ENCODE measurements around the gene NME4.
"Not testable (repeated sequence)": the region's sequence is repeated elsewhere in the genome, so short reads cannot be mapped to it uniquely, and the experiment has no call there.

The NME4 gene

DNA sequence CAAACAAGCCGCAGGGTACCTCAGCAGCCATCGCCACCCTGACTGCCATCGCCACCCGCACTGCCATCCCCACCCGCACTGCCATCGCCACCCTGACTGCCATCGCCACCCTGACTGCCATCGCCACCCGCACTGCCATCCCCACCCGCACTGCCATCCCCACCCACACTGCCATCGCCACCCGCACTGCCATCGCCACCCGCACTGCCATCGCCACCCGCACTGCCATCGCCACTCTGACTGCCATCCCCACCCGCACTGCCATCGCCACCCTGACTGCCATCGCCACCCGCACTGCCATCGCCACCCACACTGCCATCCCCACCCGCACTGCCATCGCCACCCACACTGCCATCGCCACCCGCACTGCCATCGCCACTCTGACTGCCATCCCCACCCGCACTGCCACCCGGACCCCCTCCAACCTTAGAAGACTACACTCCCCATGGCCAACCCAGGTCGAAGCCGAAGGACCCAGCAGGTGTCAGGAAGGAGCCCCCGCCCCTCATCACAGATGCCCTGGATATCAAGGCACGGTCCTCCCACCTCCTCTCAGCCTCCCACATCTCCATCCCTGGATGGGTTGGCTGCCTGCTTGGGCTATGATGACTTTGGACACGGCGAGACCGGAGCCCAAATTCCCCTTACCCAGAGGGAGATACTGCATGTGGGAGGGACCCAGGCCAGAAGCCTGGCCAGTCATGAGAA, 18.7 kb upstream of the NME4 start:
- not testable (repeated sequence) for DNase-seq

DNA sequence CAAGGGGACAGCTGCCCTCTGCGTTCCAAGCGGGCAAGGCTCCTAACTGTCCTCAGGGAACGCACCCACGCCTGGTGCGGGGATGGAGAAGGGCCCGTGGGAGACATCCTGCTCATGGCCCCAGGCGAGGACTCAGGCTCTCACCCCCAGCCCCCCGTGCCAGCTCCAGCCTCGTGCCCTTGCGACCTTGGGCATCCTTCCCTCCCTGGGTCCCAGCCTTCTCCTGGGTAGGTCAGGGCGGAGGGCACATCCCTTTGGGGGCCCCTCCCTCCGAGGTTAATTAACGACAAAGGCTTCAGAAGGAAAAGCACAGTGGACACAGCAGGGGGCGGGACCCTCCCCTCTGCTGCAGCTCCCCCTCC, 18.2 kb upstream of the NME4 start:
- no peak for DNase-seq

DNA sequence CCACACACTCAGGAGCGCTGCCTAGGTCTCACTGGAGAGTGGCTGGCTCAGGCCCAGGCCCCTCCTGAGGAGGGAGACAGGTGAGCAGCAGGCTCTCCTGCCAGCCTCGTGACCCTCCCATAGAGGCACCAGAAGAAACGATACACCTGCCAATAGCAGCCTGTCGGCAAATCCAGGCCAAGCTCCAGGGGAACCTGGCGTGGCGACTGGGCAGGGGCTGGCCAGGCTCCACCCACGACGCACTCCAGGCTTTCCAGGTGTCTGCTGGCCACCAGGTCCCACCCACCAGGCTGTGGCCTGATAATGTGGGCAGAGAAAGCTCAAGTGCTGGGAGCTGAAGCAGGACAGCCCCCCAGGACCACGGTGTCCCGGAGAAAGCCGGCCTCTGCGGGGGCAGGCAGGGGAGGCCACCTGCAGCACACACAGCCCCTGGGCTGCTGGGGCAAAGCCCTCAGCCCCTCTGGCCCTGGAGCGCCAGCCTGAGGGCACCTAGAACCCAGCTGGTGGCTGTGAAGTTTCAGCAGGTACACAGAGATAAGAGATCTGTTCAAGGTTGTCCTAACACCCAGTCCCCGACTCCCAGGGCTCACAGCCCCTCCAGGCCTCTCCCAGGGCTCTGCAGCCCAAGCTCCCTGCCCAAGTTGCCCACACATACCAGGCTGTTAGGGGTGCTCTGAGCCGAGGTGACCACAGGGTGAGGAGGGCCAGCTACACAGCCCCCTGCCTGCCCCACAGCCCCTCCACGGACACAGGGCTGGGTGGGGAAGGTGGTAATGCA, 17.6 kb upstream of the NME4 start:
- DNase-seq = no peak

DNA sequence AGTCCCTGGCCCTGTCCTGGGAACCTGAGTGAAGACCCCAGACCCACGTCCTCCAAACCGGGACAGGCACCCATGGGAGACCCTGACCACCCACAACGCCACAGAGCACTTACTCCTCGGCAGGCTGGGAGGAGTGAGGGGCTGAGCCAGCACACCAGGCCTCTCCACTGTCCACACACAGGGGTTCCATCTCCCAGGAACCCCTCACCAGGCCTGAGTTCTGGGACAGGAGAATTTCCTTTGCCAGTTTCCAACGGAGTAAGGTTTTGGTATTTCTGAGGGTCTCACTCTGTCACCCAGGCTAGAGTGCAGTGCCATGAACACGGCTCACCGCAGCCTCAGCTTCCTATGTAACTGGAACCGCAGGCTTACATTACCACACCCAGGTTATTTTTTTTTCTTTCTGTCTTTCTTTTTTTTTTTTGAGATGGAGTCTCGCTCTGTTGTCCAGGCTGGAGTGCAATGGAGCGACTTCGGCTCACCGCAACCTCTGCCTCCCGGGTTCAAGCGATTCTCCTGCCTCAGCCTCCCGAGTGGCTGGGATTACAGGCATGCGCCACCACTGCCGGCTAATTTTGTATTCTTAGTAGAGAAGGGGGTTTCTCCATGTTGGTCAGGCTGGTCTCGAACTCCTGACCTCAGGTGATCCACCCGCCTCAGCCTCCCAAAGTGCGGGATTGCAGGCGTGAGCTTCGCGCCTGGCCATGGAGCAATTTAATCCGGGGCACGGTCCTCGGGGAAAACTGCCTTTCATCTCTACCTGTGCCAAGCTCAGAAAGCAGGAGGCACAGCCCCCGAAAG, 16.8 kb upstream of the NME4 start:
- DNase-seq = peak in 1 of 2 donors; percentile 44

DNA sequence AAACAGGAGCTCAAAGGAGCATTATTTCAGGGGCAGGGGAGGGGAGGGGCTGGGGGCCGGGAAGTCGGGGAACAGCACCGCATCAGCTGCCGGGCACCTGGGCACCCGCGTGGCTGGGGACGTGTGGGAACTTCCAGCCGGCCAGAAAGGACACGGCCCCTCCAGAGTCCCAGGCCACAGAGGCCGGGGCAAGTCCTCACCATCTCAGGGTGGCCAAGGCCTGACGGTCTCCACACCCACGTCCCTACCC, 16.3 kb upstream of the NME4 start:
- DNase-seq = no peak

DNA sequence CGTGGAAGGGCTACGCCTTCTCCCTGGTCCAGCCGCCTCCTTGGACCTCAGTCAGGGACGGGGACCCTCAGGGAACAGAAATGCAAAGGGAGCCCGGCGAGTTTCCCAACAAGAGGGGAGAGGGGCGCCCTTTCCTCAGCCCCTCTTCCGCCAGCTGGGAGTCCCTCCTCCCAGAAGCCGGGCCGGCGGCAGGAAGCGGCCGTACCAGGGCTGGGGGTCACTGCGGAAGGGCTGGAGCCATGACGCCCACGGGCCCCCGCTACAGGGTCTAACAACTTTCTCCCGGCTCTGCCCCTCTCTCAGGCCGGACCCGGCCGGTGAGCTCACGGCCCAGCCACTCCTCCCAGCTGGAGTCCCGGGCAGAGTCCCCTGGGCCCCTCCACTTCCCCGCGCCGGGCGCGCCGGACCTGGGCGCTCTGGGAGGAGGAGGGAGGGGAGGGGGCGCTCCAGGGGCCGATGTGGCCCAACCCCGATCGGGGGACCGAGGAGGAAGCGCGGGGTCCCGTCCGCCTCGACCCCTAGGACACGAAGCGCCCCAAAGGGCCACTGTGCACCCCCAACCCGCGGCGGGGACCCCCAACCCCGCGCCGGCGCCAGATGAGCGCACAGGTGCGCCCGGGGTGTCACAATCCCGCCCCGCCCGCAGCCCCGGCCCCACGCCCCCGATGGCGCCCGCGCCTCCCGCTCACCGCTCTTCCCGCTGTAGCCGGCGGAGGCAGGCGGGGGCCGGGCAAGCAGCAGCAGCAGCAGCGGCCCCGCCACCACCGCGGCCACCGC, 15.8 kb upstream of the NME4 start:
- DNase-seq = peak in 1 of 2 donors; percentile 26

DNA sequence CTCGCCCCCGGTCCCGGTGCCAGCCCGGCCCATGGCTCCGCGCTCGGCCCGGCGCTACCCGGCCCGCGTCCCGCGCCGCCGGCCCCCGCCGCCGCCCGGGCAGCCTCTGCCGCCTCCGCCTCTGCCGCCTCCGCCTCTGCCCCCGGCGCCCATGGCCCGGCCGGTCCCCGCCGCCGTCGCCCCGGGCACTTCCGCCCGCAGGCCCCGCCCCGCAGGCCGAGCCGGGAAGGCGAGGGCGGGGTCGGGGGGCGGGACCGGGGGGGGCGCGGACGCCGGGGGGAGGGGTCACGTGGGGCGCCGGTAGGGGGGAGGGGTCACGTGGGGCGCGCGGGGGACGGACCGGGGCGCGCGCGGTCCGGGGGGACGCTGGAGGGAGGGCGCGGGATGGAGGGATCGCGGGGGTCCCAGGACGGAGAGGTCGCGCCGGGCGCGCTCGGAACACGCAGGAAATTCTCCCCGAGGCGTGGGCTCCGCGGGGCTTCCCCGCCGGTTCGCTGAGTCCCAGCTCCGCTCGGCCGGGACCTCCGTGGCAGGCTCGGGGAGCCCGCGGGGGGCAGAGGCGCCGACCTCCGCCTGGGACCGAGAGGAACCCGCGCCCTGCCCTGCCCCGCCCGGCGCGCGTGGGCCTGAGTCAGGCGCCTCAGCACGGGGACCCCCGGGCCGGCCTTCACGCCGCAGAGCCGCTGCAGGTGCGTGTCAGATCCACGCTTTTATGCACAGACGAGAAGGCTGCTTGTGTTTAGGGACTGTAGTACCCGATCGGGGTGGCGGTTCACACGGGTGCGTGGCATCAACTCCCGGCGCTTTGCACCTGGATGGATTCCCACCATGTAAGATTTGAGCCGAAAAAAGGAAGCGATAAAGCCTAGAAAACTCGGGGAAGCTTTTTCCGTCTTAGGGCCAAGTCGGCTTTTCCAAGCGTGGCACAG, 14.9 kb upstream of the NME4 start, which contains the start of gene PGAP6:
PGAP6 (minus strand) TSS at position 190 of the 929 bp plus-strand sequence; CDS start at position 33, 157 bp downstream.
- DNase-seq = peak; percentile 57 to 77

DNA sequence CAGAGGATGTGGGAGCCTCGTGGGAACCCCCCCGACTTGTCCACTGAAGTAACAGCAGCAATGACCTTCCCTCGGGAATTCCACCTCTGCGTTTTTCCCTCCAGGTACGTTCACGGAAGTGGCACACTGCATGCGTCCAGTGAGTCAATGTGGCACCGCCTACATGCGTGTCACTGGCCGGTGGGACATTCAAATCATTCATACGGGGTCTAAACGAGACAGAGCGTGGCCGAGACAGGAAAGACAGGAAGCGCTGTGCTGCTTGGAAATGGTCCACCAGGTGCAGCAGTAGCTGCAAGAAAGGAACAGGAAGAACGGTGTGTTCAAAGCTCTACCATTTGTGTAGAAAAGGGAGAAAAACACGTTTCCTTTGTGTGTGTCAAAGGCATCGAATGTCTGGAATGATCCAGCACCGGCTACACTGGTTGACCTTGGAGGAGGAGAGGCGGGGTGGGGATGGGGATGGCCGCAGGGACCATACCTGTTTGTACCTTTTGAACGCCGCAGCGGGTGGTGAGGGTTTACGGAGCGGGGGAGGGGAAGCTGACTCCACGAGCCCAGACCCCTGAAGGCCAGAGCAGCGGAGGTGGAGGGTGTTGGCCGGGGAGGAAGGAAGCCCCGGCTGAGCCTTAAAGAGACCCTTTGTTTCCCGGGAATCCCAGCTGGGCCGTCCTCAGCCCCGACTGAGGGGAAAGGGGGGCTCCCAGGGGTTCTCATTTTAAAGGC, 13.5 kb upstream of the NME4 start:
- DNase-seq = peak; percentile 30 to 51

DNA sequence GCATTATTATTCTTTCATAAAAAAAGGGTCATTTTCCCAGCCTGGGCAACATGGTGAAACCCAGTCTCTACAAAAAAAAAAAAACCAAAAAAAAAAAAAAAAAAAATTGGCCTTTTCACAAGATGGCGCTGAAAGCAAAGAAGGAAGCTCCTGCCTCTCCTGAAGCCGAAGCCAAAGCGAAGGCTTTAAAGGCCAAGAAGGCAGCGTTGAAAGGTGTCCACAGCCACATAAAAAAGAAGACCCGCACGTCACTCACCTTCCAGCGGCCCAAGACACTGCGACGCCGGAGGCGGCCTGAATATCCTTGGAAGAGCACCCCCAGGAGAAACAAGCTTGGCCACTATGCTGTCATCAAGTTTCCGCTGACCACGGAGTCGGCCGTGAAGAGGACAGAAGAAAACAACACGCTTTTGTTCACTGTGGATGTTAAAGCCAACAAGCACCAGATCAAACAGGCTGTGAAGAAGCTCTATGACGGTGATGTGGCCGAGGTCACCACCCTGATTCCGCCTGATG, 10.3 kb upstream of the NME4 start:
- DNase-seq = no peak

DNA sequence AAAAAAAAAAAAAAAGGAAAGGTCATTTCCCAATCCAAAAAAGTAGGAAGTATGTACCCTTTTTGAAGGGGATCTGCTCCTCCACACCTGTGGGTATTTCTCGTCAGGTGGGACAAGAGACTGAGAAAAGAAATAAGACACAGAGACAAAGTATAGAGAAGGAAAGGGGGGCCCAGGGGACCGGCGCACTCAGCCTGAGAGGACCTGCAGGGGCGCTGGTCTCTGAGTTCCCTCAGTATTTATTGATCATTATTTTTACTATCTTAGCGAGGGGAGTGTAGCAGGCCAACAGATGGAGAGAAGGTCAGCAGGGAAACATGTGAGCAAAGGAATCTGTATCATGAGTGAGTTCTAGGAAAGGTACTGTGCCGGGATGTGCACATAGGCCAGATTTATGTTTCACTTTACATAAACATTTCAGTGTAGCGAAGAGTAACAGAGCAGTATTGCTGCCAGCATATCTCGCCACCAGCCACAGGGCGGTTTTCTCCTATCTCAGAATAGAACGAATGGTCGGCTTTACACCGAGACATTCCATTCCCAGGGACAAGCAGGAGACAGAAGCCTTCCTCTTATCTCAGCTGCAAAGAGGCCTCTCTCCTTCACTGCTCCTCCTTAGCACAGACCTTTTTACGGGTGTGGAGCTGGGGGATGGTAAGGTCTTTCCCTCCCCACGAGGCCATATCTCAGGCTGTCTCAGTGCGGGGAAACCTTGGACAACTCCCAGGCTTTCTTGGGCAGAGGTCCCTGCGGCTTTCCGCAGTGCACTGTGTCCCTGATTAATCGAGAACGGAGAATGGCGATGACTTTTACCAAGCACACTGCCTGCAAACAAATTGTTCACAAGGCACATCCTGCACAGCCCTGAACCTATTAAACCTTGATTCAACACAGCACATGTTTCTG, 9.0 kb upstream of the NME4 start:
- DNase-seq = not testable (repeated sequence)

DNA sequence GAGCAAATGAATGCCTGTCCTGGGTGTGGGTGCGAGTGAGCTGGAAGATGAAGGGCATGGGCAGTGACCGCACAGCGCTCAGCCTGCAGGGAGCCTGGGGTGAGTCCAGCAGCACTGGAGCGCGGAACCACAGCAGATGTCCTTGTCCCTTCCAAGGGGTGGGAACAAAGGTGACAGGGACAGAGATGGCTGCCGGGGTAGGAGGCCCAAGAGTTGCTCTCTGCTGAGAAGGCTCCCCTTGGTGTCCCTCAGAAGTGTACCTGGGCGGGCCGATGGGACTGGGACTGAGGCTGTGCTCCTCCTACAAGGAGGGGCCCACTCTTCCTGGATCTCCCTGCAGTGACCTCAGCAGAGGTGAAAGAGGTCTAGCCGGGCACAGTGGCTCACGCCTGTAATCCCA, 7.6 kb upstream of the NME4 start:
- DNase-seq = no peak

DNA sequence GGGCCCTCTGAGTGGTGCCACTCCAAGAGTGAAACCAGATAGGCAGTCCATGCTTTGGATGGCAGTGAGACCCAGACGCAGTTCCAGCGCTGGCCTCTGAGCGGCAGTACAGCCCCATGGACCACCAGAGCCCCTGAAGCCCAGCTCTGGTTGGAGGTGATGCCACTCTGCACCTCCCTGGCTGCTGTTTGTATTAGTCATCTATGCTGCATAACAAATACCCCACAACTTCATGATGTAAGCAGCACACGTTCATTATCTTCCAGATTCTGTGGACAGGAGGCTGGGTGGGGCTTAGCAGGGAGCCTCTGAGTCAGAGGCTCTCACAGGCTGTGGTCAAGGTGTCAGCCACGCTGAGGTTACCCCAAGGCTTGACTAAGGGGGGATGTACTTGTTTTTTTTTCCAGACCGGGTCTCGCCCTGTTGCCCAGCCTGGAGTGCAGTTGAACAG, 5.1 kb upstream of the NME4 start:
- peak; percentile 74 to 77 for DNase-seq

DNA sequence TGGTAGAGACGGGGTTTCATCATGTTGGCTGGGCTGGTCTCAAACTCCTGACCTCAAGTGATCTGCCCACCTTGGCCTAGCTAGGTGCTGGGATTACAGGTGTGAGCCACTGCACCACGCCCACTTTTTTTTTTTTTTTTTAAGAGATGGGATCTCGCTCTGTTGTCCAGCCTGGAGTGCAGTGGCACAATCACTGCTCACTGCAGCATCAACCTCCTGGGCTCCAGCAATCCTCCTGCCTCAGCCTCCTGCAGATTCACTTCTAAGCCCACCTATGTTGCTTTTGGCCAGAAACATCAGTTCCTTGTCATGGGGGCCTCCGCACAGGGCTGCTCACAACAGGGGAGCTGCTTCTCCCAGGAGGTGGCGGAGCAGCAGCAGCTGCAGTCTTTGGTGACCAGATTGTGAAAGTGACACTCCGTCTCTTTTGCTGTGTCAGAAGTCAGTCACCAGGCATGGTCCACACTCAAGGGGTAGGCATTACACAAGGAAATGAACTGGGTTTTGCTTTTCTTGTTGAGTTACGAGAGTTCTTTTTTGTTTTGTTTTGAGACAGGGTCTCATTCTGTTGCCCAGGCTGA, 4.5 kb upstream of the NME4 start:
- DNase-seq = no peak

DNA sequence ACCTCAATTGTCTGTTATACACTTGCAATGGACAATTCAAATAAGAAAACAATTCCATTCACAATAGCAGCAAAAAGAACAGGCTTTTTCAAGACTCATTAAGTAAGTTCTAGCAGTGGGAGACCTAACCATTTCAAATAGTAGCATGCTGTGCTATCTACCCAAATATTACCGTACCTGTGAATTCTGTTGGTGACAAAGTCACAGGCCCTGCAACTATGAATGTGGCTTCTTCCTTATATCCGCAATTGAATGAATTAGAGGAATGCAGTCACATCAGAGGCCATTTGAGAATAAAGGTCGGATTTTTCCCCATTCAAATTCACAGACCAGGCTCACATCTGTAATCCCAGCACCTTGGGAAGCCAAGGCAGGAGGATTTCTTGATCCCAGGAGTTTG, 800 bp upstream of the NME4 start:
- DNase-seq = no peak

DNA sequence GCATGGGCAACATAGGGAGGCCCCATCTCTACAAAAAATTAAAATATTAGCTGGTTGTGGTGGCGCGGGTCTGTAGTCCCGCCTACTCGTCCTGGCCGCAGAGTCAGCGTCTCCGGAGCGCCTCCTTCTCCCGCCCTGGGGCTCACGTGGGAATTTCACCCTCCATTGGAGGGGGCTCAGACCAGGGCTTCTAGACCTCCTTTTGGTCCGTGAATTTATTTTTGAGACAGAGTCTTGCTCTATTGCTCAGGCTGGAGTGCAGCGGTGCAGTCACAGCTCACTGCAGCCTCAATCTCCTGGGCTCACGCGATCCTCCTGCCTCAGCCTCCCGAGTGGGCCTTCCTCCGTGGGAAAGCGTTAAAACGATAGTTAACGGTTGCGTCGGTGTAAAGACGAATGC, 394 bp upstream of the NME4 start:
- no peak for DNase-seq

DNA sequence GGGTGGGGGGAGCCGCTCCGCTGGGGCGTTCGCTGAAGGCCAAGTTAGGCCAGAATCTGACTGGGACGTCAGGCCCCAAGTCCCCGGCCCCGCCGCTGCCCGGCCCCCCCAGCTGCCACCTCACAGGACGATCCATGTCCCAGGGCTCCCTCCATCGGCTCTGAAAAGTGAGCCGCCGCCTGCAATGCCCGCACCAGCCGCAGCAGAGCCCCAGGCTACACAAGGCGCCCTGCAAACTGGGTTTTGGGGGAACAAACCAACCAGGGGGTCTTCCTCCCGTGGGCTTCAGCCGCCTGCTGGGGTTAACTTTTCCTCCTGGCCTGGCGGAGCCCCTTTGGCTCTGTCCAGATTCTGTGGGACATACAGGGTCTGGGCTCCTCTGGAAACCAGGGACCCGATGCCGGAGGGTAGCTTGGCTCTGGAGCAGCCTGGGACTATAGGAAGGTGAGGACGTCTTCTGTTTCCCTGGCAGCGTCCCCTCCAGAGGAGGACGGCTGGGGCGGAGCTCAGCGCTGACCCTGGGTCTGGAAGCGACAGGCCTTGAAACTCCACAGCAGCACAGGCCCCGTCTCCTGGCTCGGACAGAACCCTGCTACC, 835 bp downstream of the NME4 start:
- peak; percentile 35 to 41 for DNase-seq

DNA sequence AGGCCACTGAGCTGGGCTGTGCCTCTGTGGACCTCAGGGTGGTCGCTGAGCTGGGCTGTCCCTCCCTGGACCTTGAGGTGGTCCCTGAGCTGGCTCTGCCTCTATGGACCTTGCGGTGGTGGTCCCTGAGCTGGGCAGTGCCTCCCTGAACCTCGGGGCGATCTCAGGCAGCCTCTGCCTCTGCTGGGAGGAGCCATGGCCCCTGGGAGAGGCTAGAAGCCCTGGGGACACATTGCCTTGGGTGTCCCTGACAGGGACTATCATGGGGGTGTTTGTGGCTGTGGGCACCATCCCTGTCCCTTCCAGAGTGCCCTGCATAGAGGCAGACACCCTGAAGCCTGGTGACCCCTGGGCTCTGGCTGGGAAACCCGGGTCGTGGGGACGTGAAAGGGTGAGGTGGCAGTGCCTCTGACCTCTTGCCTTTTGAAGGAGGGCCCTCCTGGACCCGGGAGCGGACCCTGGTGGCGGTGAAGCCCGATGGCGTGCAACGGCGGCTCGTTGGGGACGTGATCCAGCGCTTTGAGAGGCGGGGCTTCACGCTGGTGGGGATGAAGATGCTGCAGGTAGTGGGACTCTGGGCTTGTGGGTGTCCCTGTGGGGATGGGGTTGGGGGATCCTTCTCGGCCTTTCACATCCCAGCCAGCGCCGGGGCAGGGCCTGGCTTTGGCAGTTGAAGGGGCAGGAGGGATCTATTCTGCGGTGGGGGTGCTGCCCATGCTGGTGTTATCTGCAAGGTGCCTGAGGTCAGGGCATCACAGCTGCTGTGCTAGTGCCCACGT, 1.8 kb downstream of the NME4 start:
- DNase-seq = no peak

All from CD4-positive, alpha-beta T cell treated with Interferon alpha-2 for 1 hour (primary cell).